Stimulated activated CD8-positive, alpha-beta memory T cell treated with anti-CD3 and anti-CD28 coated beads, Interleukin-7, amount 100 ng/mL, for 24 hours (primary cell): ENCODE measurements around the gene CDC23.

Experiments used
- DNase-seq: peaks from one replicate; pipeline ENCODE4 v3.0.0-alpha.2; 2020; ENCODE audit warnings: low read depth

CDC23 gene

DNA sequence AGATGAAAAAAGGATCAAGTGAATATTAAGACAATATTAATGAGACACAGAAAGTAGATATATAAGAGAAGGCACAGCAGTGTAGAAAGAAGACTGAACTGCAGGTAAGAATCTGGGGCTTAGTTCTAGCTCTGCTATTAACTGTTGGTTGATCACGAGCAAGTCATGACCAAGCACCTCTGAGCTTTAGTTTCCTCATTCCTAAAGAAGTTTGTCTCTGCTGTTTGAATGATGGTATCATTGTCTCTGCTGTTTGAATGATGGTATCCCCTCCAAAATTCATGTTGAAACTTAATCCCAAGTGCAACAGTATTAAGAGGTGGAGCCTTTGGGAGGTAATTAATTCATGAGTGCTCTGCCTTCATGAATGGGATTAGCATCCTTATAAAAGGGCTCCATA lies 71.4 kb downstream of the CDC23 start:
- no peak for DNase-seq

DNA sequence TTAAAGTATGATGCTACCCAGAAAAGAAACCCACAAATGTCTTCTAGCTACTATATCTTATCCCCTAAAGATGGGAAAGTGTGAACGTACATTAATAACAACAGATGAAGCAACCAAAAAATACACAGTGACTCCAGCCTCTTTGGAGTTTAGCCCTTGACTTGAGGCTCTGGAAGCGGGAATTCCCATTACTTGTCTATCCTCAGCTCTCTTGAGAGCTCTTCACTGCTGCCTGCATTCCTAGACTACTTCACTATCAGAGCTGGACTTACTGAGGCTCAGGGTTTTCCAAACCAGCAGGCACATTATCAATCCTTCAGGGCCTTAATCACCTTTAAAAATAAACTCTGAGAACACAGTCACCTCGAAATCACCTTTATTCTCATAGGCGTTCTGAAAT lies 72.9 kb downstream of the CDC23 start:
- DNase-seq, result no peak

DNA sequence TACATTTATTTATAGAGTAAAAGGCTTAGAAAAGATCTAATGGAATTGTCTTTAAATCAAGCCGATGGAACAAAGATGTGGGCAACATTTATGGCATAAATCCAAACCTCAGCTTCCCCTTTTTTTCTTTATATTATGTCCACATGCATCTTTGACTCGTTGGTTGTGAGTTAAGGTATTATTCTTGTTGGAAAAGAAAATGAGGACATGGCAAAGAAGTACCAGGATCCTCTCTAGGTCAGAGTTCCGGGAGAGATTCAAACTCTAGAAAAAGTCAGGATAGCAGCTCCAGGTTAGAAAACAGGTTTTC lies 73.4 kb downstream of the CDC23 start:
- DNase-seq, result no peak

DNA sequence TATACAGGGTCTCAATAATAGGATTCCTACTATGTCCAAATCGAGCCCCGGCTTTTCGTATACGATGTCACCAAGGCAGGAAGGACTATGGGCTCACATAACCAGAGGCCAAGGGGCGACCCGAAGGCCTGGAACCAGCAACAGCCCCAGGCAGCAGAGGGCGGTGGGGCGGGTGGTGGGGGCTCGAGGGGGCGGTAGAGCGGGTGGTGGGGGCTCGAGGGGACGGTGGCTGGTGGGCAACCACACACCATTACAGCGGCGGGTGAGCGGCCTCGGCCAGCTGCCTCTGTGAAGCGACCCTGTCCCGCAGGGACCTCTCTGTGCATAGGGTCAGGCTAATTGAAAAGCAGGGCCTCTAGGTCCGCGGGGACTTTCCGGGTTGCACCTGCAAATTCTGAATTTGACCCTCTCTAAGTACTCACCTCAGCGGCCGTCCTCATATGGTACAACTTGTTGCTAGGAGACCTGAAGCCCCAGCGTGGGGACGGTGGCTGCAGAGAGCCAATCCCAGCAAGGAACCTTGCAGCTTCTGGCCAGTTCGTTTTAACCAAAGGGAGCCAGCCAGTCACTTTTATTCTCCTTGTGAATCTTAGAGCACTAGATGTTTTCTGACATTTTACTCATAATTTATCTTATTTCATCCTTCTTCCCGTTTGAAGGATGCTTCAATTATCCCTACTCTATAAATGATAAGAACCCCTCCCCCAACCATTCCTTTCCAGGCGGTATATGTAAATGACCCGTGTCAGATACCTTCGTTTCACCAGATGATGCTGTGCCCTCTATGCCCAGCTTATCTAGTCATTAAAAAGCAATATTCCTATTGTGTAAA lies 74.0 kb downstream of the CDC23 start, which contains the start of gene NME5:
Gene NME5, minus strand, starts transcription at position 480 of the 832 bp plus-strand sequence. CDS start 648 bp downstream, outside the sequence.
- no peak for DNase-seq
